Brain microvascular endothelial cell (primary cell): ENCODE data around the gene TUSC1.

Experiments
- DNase-seq: peaks from one replicate; pipeline ENCODE4 v3.0.0-alpha.2; 2020
- H3K27ac ChIP-seq: fragments of 250-450 bp; sonication (Bioruptor Pico); 2 replicates; pipeline ENCODE4 v1.5.1; 2020; ENCODE audit warnings: mild to moderate bottlenecking, moderate library complexity
- H3K27me3 ChIP-seq: fragments of 250-450 bp; sonication (Bioruptor Pico); replicated peaks from 2 replicates; pipeline ENCODE4 v1.5.1; 2020; ENCODE audit warnings: mild to moderate bottlenecking
- H3K36me3 ChIP-seq: fragments of 250-450 bp; sonication (Bioruptor Pico); replicated peaks from 2 replicates; pipeline ENCODE4 v1.5.1; 2020; ENCODE audit warnings: mild to moderate bottlenecking
- H3K4me3 ChIP-seq: 2 replicates; pipeline ENCODE4 v1.5.1; 2011; ENCODE audit warnings: low read depth, mild to moderate bottlenecking, control low read depth, low read length, moderate library complexity
- CTCF ChIP-seq: IDR thresholded peaks from 2 replicates; pipeline ENCODE4 v1.5.1; 2011; ENCODE audit warnings: low read depth, mild to moderate bottlenecking, moderate library complexity, low read length, control low read depth, inconsistent platforms; ENCODE audit errors: missing control alignments
- in situ Hi-C: cut with HindIII; loops from 2 replicates; pipeline ENCODE4 v1.10.0; 2017; ENCODE audit warnings: low sequenced_read_pairs, low pct_ligation_motif_present

The TUSC1 gene

GRCh38 chr9:25654417-25654816 lies 23.8 kb downstream of the TUSC1 start:
- DNase-seq = no peak
- Histone ChIP-seq H3K36me3 (no peaks in the 10 kb centered on the region), H3K27ac (no peak overlapping the region), H3K4me3 (no peak overlapping the region), H3K27me3 (no peaks in the 10 kb centered on the region)
- no peak for TF ChIP-seq CTCF
- in situ Hi-C loops = no loop called here

GRCh38 chr9:25648116-25648515 lies 30.1 kb downstream of the TUSC1 start:
- no peak overlapping the region for H3K27ac ChIP-seq
- no peak for DNase-seq
- TF ChIP-seq CTCF = no peak
- H3K27me3 ChIP-seq = no peaks in the 10 kb centered on the region
- no peaks in the 10 kb centered on the region for H3K36me3 ChIP-seq
- in situ Hi-C loops = no loop called here
- no peak overlapping the region for H3K4me3 ChIP-seq

- no peak for TF ChIP-seq CTCF
- DNase-seq = no peak
- H3K36me3 ChIP-seq = no peaks in the 10 kb centered on the region
- no peaks in the 10 kb centered on the region for H3K27me3 ChIP-seq
- in situ Hi-C loops = no loop called here
- no peak overlapping the region for H3K4me3 ChIP-seq
- H3K27ac ChIP-seq = no peak overlapping the region
Observed at GRCh38 chr9:25636026-25636425, 42.2 kb downstream of the TUSC1 start.

- Histone ChIP-seq H3K27me3 (no peaks in the 10 kb centered on the region), H3K27ac (no peak overlapping the region), H3K4me3 (no peak overlapping the region), H3K36me3 (no peaks in the 10 kb centered on the region)
- in situ Hi-C loops = no loop called here
- no peak for TF ChIP-seq CTCF
- no peak for DNase-seq
Observed at GRCh38 chr9:25629231-25629630, 49.0 kb downstream of the TUSC1 start.
